Neural crest cell (in vitro differentiated cells): ENCODE measurements around the gene GDF15. TPM values are rescaled to one million over a fixed set of nuclear protein-coding genes. Genes with fewer than 3 reads are reported as not detected.
"Not testable (repeated sequence)": the region's sequence is repeated elsewhere in the genome, so short reads cannot be mapped to it uniquely, and the experiment has no call there.

ENCODE experiments used
- DNase-seq: peaks from one replicate; pipeline ENCODE4 v3.0.0; 2021; ENCODE audit warnings: low read depth, mixed read lengths, low spot score
- H3K27ac Mint-ChIP-seq: one replicate; pipeline ENCODE4 v1.8.0; 2021; ENCODE audit warnings: mild to moderate bottlenecking, mixed read lengths; ENCODE audit not compliant: unreplicated experiment
- H3K27me3 Mint-ChIP-seq: 2 replicates; pipeline ENCODE4 v1.8.0; 2021; ENCODE audit warnings: low read depth, mild to moderate bottlenecking, mixed read lengths
- H3K36me3 Mint-ChIP-seq: 2 replicates; pipeline ENCODE4 v1.8.0; 2021; ENCODE audit warnings: low read depth, mild to moderate bottlenecking, mixed read lengths
- H3K4me1 Mint-ChIP-seq: 2 replicates; pipeline ENCODE4 v1.8.0; 2021; ENCODE audit warnings: mixed read lengths
- H3K4me3 Mint-ChIP-seq: one replicate; pipeline ENCODE4 v1.8.0; 2021; ENCODE audit warnings: mild to moderate bottlenecking, mixed read lengths
- H3K9me3 Mint-ChIP-seq: 2 replicates; pipeline ENCODE4 v1.8.0; 2021; ENCODE audit warnings: mixed read lengths
- CTCF ChIP-seq: fragments of 200-600 bp; sonication (generic); conservative IDR thresholded peaks from 2 replicates; pipeline ENCODE4 v1.5.0; 2021; ENCODE audit warnings: antibody characterized with exemption, mild to moderate bottlenecking
- total RNA-seq: library from RNA; stranded (reverse); gene quantifications from 2 replicates; pipeline ENCODE4 v1.2.1, GENCODE V29; 2021

GDF15 gene
- total RNA-seq, 1 donor from 2014 or later: 1.2 TPM

GRCh38 chr19:18357041-18357440 lies 28.9 kb upstream of the GDF15 start:
- no peak for TF ChIP-seq CTCF
- Mint-ChIP-seq H3K9me3 (no peaks in the 10 kb centered on the region), H3K36me3 (peaks cover 4% of the 10 kb centered on the region), H3K27ac (no peak overlapping the region), H3K27me3 (peaks cover 2% of the 10 kb centered on the region), H3K4me3 (no peak overlapping the region), H3K4me1 (no peaks in the 10 kb centered on the region)
- no peak for DNase-seq

- H3K4me3 Mint-ChIP-seq: no peak overlapping the region
- no peak for DNase-seq
- peaks cover 14% of the 10 kb centered on the region for H3K4me1 Mint-ChIP-seq
- TF ChIP-seq CTCF: no peak
- peaks cover 4% of the 10 kb centered on the region for H3K36me3 Mint-ChIP-seq
- H3K27ac Mint-ChIP-seq: no peak overlapping the region
- peaks cover 4% of the 10 kb centered on the region for H3K27me3 Mint-ChIP-seq
- no peaks in the 10 kb centered on the region for H3K9me3 Mint-ChIP-seq
These were observed 24.3 kb upstream of the GDF15 start for GRCh38 chr19:18361646-18362045.

- Mint-ChIP-seq H3K4me1 (peaks cover 14% of the 10 kb centered on the region), H3K27me3 (peaks cover 4% of the 10 kb centered on the region), H3K4me3 (no peak overlapping the region), H3K9me3 (no peaks in the 10 kb centered on the region), H3K27ac (no peak overlapping the region), H3K36me3 (no peaks in the 10 kb centered on the region)
- TF ChIP-seq CTCF: no peak
- DNase-seq: no peak
These were observed 22.9 kb upstream of the GDF15 start for GRCh38 chr19:18362934-18363542.

GRCh38 chr19:18363787-18364186 lies 22.2 kb upstream of the GDF15 start:
- no peaks in the 10 kb centered on the region for H3K36me3 Mint-ChIP-seq
- no peak for DNase-seq
- no peak for TF ChIP-seq CTCF
- H3K27me3 Mint-ChIP-seq: peaks cover 4% of the 10 kb centered on the region
- H3K27ac Mint-ChIP-seq: no peak overlapping the region
- no peaks in the 10 kb centered on the region for H3K9me3 Mint-ChIP-seq
- H3K4me1 Mint-ChIP-seq: peaks cover 19% of the 10 kb centered on the region
- no peak overlapping the region for H3K4me3 Mint-ChIP-seq

- Mint-ChIP-seq H3K4me1 (peaks cover 24% of the 10 kb centered on the region), H3K4me3 (peak overlapping the region; percentile 31)
- DNase-seq, H3K27ac Mint-ChIP-seq, H3K9me3 Mint-ChIP-seq, H3K27me3 Mint-ChIP-seq, H3K36me3 Mint-ChIP-seq: not testable (repeated sequence)
These were observed 21.6 kb upstream of the GDF15 start for GRCh38 chr19:18364277-18364825.

GRCh38 chr19:18364826-18365528 lies 21.0 kb upstream of the GDF15 start:
- Mint-ChIP-seq H3K27me3 (peaks cover 4% of the 10 kb centered on the region), H3K9me3 (no peaks in the 10 kb centered on the region), H3K4me3 (peak overlapping the region; percentile 31), H3K36me3 (no peaks in the 10 kb centered on the region), H3K4me1 (peaks cover 25% of the 10 kb centered on the region), H3K27ac (peak overlapping the region; percentile 52)
- TF ChIP-seq CTCF: no peak
- DNase-seq: no peak
